Fibroblast of the aortic adventitia (primary cell): ENCODE data around the gene OSBPL5. TPM values are rescaled to one million over a fixed set of nuclear protein-coding genes. Genes with fewer than 3 reads are reported as not detected.
A peak's percentile ranks its signal among the peaks of the same experiment; 100 is the strongest.

ENCODE experiments used
- DNase-seq: peaks from one replicate; pipeline ENCODE4 v3.0.0-alpha.2; 2010; ENCODE audit warnings: low read depth
- H3K4me3 ChIP-seq: 2 replicates; pipeline ENCODE4 v1.5.1; 2011; ENCODE audit warnings: low read depth, mild to moderate bottlenecking, control low read depth, low read length, moderate library complexity
- total RNA-seq: library from RNA; depleted of rRNA; stranded (reverse); fragments of >200 nt; gene quantifications from 2 replicates; pipeline ENCODE4 v1.2.3, GENCODE V29; 2012; ENCODE audit warnings: low replicate concordance
- TF ChIP-seq, protein P1 (sequence below): IDR thresholded peaks from 2 replicates; pipeline ENCODE4 v1.5.1; 2011; ENCODE audit warnings: mild to moderate bottlenecking, low read length, control low read depth, inconsistent platforms; ENCODE audit not compliant: insufficient read depth

Gene OSBPL5
- total RNA-seq, 1 donor, result 24.8 TPM

GRCh38 chr11:3166268-3167142, 1.4 kb upstream of the OSBPL5 start:
- no peak for DNase-seq

DNA sequence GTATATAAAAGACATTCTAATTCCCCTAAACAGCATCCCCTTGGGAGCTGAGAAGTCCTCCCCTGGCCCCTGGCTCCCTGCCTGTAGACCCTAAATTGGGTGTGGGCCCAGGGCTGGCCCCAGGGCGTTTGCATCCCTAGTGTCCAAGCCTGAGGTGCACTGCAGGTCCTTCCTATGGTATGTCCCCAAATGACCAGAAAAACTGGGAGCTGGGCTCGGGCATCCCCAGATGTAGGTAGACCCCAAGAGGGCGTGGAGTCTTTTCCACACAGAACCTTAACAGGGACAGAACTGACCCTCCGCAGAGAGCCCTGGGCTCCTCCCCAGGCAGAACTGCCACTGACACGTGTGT, 782 bp upstream of the OSBPL5 start:
- no peak overlapping the region for H3K4me3 ChIP-seq
- no peak for DNase-seq
- TF ChIP-seq, protein P1, sequence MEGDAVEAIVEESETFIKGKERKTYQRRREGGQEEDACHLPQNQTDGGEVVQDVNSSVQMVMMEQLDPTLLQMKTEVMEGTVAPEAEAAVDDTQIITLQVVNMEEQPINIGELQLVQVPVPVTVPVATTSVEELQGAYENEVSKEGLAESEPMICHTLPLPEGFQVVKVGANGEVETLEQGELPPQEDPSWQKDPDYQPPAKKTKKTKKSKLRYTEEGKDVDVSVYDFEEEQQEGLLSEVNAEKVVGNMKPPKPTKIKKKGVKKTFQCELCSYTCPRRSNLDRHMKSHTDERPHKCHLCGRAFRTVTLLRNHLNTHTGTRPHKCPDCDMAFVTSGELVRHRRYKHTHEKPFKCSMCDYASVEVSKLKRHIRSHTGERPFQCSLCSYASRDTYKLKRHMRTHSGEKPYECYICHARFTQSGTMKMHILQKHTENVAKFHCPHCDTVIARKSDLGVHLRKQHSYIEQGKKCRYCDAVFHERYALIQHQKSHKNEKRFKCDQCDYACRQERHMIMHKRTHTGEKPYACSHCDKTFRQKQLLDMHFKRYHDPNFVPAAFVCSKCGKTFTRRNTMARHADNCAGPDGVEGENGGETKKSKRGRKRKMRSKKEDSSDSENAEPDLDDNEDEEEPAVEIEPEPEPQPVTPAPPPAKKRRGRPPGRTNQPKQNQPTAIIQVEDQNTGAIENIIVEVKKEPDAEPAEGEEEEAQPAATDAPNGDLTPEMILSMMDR, result no peak

More at GRCh38 chr11:3166268-3167142, 1.4 kb upstream of the OSBPL5 start:
- no peak overlapping the region for H3K4me3 ChIP-seq
- TF ChIP-seq, protein P1, result no peak

- peak overlapping the region; percentile 86 for H3K4me3 ChIP-seq
- TF ChIP-seq, protein P1, result no peak
- DNase-seq, result no peak
Observed at GRCh38 chr11:3164552-3165151, 458 bp downstream of the OSBPL5 start.

DNA sequence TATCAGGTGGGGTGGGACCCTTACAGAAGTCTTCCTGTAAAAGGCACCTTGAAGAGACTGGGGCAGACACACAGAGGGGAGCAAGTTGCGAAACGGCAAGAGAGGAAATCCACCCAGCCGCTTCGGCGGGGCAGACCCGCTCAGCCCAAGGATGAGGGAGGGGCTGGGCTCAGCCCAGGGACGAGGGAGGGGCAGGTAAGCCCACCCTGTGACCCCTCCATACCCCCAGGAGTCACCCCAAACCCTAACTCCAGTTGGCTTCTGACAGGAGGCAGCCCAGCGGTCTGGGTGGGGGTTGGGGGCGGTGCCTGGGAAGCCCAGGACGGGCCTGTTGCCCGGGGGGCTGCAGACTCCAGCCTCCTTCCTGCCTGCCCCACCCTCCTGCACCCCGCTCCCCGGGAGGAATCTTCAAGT, 965 bp downstream of the OSBPL5 start:
- H3K4me3 ChIP-seq, result peak overlapping the region; percentile 86
- no peak for DNase-seq
- TF ChIP-seq, protein P1, result no peak

DNA sequence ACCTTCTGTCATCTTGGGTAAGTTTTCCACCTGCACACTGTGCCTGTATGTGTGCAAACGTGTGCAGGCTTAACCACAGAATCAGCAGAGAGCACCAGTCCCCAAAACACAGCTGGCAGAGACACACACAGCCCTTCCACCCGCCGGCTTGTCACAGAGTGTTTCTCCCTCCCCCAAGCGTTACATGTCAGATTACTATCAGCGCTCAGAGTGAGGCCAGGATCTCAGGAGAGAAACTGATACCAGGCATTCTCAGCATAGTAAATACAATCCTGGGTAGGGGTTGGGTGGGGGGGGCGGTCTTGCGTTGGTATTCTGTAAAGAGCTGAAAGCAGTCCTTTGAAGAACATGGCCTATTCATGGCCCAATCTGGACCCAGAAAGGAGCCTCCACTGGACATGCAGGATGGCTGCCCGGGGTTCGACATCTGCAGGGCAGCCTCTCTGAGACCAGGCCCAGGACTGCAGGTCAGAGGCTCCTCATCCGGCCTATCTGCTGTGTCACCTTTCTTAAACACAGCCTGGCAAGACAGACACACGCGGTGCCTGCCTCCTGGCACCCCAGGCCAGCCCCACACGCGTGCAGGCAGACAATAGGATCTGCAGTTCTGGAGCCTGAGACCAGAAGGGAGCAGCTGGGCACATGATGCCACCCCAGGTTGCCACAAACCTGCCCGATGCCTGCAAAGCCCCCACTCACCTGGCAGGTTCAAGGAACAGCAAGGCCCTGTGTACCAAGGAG, 1.7 kb downstream of the OSBPL5 start:
- TF ChIP-seq, protein P1, result no peak
- peak overlapping the region; percentile 86 for H3K4me3 ChIP-seq
- DNase-seq, result no peak

- H3K4me3 ChIP-seq, result peak overlapping the region; percentile 86
- DNase-seq, result no peak
Observed at GRCh38 chr11:3162410-3163240, 2.5 kb downstream of the OSBPL5 start.

More at GRCh38 chr11:3162410-3163240, 2.5 kb downstream of the OSBPL5 start:
- TF ChIP-seq, protein P1, result no peak
